ENCODE data around the gene MAP2K1. TPM values are rescaled to one million over a fixed set of nuclear protein-coding genes. Genes with fewer than 3 reads are reported as not detected.

Gene MAP2K1
- polyA plus RNA-seq, 6 donors from 2014 or later = 40.0 to 45.8 (median 42.5) TPM

GRCh38 chr15:66508293-66508883 is 121.7 kb downstream of the MAP2K1 start:
- Mint-ChIP-seq H3K4me3 (peak overlapping the region in 2 of 8 donors; percentile 21 to 80), H3K9me3 (no peaks in the 10 kb centered on the region), H3K4me1 (peaks cover 20 to 29% (median 25%) of the 10 kb centered on the region in 3 donors), H3K27me3 (no peaks in the 10 kb centered on the region), H3K27ac (no peak overlapping the region), H3K36me3 (peaks cover 7 to 8% of the 10 kb centered on the region in 2 donors)
- DNase-seq (no peak), ATAC-seq (ENCODE audit: low read depth in 2 of 2) (no peak)

DNA sequence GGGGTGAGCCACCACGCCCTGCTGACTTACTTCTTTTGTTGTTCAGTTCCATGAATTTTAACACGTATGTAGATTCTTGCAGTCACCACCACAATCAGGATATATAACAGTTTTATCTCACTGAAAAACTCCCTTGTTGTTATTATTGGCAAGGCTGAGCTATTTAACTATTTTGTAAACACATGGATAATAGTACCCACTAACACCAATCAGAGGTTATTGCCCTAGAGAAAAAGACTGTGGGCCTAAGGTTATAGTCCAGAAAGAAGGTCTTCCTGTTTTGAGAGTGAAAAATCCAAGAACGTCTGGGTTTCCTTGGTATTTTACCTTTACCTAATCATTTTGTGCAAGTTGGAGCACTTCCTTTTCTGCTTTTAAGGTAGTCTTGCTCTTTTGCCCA is 127.9 kb downstream of the MAP2K1 start:
- H3K27me3 Mint-ChIP-seq = no peaks in the 10 kb centered on the region
- H3K9me3 Mint-ChIP-seq = no peaks in the 10 kb centered on the region
- no peaks in the 10 kb centered on the region for H3K4me1 Mint-ChIP-seq
- no peak for ATAC-seq (ENCODE audit: low read depth in 2 of 2)
- DNase-seq = no peak
- peaks cover 7 to 17% of the 10 kb centered on the region in 2 donors for H3K36me3 Mint-ChIP-seq
- no peak overlapping the region for H3K27ac Mint-ChIP-seq
- no peak overlapping the region for H3K4me3 Mint-ChIP-seq

- Mint-ChIP-seq H3K9me3 (no peaks in the 10 kb centered on the region), H3K4me3 (no peak overlapping the region), H3K27ac (no peak overlapping the region), H3K36me3 (peaks cover 7 to 17% of the 10 kb centered on the region in 2 donors), H3K27me3 (no peaks in the 10 kb centered on the region), H3K4me1 (no peaks in the 10 kb centered on the region)
- DNase-seq (no peak), ATAC-seq (ENCODE audit: low read depth in 2 of 2) (no peak)
Observed at GRCh38 chr15:66515901-66516322, 129.2 kb downstream of the MAP2K1 start.

DNA sequence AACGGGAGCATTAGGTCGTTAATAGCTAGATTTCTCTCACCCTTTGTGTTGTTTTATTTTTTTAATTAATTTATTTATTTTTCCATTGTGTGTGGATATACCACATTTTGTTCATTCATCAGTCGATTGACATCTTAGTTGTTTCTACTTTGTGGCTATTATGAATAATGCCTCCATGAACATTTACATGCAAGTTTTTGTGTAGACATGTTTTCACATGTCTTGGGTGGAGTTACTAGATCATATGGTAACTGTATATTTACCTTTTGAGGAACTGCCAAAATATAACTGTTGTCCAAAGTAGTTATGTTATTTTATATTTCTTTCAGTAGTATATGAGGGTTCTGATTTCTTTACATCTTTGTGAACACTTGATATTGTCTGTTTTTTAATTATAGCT is 137.2 kb downstream of the MAP2K1 start:
- no peaks in the 10 kb centered on the region for H3K27me3 Mint-ChIP-seq
- no peak overlapping the region for H3K4me3 Mint-ChIP-seq
- no peaks in the 10 kb centered on the region for H3K4me1 Mint-ChIP-seq
- H3K9me3 Mint-ChIP-seq = no peaks in the 10 kb centered on the region
- ATAC-seq (ENCODE audit: low read depth in 2 of 2) (no peak), DNase-seq (no peak)
- H3K36me3 Mint-ChIP-seq = peaks cover 16 to 26% of the 10 kb centered on the region in 2 donors
- H3K27ac Mint-ChIP-seq = peak overlapping the region in 1 of 6 donors; percentile 66

GRCh38 chr15:66524838-66525237 is 138.1 kb downstream of the MAP2K1 start:
- H3K4me3 Mint-ChIP-seq = peak overlapping the region in 1 of 8 donors; percentile 5
- no peaks in the 10 kb centered on the region for H3K4me1 Mint-ChIP-seq
- no peaks in the 10 kb centered on the region for H3K9me3 Mint-ChIP-seq
- H3K27me3 Mint-ChIP-seq = no peaks in the 10 kb centered on the region
- peaks cover 22 to 32% of the 10 kb centered on the region in 2 donors for H3K36me3 Mint-ChIP-seq
- ATAC-seq (ENCODE audit: low read depth in 2 of 2) (no peak), DNase-seq (no peak)
- H3K27ac Mint-ChIP-seq = no peak overlapping the region

DNA sequence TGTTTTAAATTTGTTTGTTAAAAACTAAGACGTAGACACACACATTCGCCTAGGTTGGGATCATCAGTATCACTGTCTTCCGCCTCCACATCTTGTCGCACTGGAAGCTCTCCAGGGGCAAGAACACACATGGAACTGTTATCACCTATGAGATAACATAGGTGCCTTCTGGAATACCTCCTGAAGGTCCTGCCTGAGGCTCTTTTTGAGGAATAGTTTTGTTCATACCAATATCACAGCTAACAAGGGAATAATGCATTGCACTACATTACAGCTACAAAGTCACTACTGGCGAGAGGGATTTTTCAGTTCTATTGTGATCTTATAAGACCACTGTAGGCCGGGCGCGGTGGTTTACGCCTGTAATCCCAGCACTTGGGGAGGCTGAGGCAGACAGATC is 148.3 kb downstream of the MAP2K1 start:
- ATAC-seq (ENCODE audit: low read depth in 2 of 2) (no peak), DNase-seq (no peak)
- no peaks in the 10 kb centered on the region for H3K27me3 Mint-ChIP-seq
- no peaks in the 10 kb centered on the region for H3K9me3 Mint-ChIP-seq
- H3K4me3 Mint-ChIP-seq = no peak overlapping the region
- no peak overlapping the region for H3K27ac Mint-ChIP-seq
- no peaks in the 10 kb centered on the region for H3K4me1 Mint-ChIP-seq
- peaks cover 16 to 17% of the 10 kb centered on the region in 2 donors for H3K36me3 Mint-ChIP-seq

Other genes with a start within 250 kb of the MAP2K1 start
- under 1 TPM in 1 of 6 donors, not detected in 5; 1.00 TPM for gene MEGF11, start 133.2 kb upstream of the MAP2K1 start, polyA plus RNA-seq (ENCODE audit: low read depth in 6 of 6)
- gene DIS3L, start 93.3 kb upstream of the MAP2K1 start, polyA plus RNA-seq (ENCODE audit: low read depth in 6 of 6) = 10 to 100 TPM; 21.8 to 38.4 (median 23.7) TPM
- gene TIPIN, start 30.2 kb upstream of the MAP2K1 start, polyA plus RNA-seq (ENCODE audit: low read depth in 6 of 6) = 10 to 100 TPM in 4 of 6 donors, 1 to 10 TPM in 2; 6.2 to 14.8 (median 12.4) TPM
- 10 to 100 TPM; 45.0 to 69.6 (median 53.4) TPM for gene SNAPC5, start 110.8 kb downstream of the MAP2K1 start, polyA plus RNA-seq (ENCODE audit: low read depth in 6 of 6)
- 1,000 to 10,000 TPM in 2 of 6 donors, 100 to 1,000 TPM in 4; 642 to 1,068 (median 924) TPM for gene RPL4, start 117.9 kb downstream of the MAP2K1 start, polyA plus RNA-seq (ENCODE audit: low read depth in 6 of 6)
- 10 to 100 TPM in 3 of 6 donors, 1 to 10 TPM in 3; 3.9 to 15.9 (median 10.1) TPM for gene ZWILCH, start 118.4 kb downstream of the MAP2K1 start, polyA plus RNA-seq (ENCODE audit: low read depth in 6 of 6)
- gene LCTL, start 179.1 kb downstream of the MAP2K1 start, polyA plus RNA-seq (ENCODE audit: low read depth in 6 of 6) = under 1 TPM in 3 of 6 donors, not detected in 3; 0.09 to 0.31 (median 0.17) TPM

Data from naive B cell (primary cell).